HL-60/S4 (cell line): ENCODE measurements around the gene TRMT1.

Experiments used
- in situ Hi-C: fragments of 300-500 bp; cut with MboI; formaldehyde crosslinking; loops from 2 replicates; pipeline ENCODE4 v1.14.3; 2022; ENCODE audit warnings: low sequenced_read_pairs

Gene TRMT1

GRCh38 chr19:13057147-13057572 lies 59.4 kb downstream of the TRMT1 start:
- in situ Hi-C loops: no loop called here

- in situ Hi-C loops: no loop called here
Measured at GRCh38 chr19:13056052-13056660, 60.4 kb downstream of the TRMT1 start.

GRCh38 chr19:13055213-13056051 lies 61.1 kb downstream of the TRMT1 start:
- in situ Hi-C loops: no loop called here
